Renal cortex interstitium (tissue), 15 donors: ENCODE data around the gene CYP24A1. TPM values are rescaled to one million over a fixed set of nuclear protein-coding genes. Genes with fewer than 3 reads are reported as not detected.

Experiments
- DNase-seq, 11 donors: peaks; one replicate each; pipeline ENCODE4 v3.0.0-alpha.2; 2013; ENCODE audit warnings: low read depth in 9 of 11, low spot score in 4 of 11; ENCODE audit errors: extremely low read depth in 1 of 11
- long read RNA-seq, 16 experiments: transcript quantifications; one replicate each; lab custom pipeline, GENCODE V29; 2026
- polyA plus RNA-seq, 3 donors: library from polyadenylated mRNA; unstranded; fragments of 120-200 nt; gene quantifications; one replicate each; pipeline ENCODE4 v1.2.1, GENCODE V29; 2013; ENCODE audit not compliant: insufficient read length in 3 of 3

Gene CYP24A1
- polyA plus RNA-seq, result 1 to 10 TPM in 2 of 3 donors, under 1 TPM in 1; 0.98 to 3.4 (median 2.0) TPM
- long read RNA-seq, donor 1, partial matches to known transcripts, result 69 of 143 reads
- long read RNA-seq, donor 1, other reads (novel, unspliced or antisense), result 74 of 143 reads
- long read RNA-seq, donor 2, result 0 reads
- long read RNA-seq, donor 3, result 0 reads
- long read RNA-seq, donor 4, result 0 reads
- long read RNA-seq, donor 5, partial matches to known transcripts, result 0 of 2 reads
- long read RNA-seq, donor 5, other reads (novel, unspliced or antisense), result 0 of 2 reads
- long read RNA-seq, donor 6, result 0 reads
- long read RNA-seq, donor 7, result 0 reads
- long read RNA-seq, donor 8, result 0 reads
- long read RNA-seq, donor 9, result 0 reads
- long read RNA-seq, donor 10, result 0 reads
- long read RNA-seq, donor 11, result 0 reads
- long read RNA-seq, donor 12, result 0 reads
- long read RNA-seq, donor 13, result 0 reads
- long read RNA-seq, donor 14, result 0 reads
- long read RNA-seq, donor 15, result 0 reads
- long read RNA-seq, donor 16, result 0 reads

GRCh38 chr20:54173653-54174456 is at the start of gene CYP24A1:
CYP24A1 (minus strand) TSS chr20:54173986; CDS start chr20:54173579, 407 bp downstream.
- no peak for DNase-seq

GRCh38 chr20:54223285-54223684 is 49.5 kb upstream of the CYP24A1 start:
- DNase-seq, result no peak

DNA sequence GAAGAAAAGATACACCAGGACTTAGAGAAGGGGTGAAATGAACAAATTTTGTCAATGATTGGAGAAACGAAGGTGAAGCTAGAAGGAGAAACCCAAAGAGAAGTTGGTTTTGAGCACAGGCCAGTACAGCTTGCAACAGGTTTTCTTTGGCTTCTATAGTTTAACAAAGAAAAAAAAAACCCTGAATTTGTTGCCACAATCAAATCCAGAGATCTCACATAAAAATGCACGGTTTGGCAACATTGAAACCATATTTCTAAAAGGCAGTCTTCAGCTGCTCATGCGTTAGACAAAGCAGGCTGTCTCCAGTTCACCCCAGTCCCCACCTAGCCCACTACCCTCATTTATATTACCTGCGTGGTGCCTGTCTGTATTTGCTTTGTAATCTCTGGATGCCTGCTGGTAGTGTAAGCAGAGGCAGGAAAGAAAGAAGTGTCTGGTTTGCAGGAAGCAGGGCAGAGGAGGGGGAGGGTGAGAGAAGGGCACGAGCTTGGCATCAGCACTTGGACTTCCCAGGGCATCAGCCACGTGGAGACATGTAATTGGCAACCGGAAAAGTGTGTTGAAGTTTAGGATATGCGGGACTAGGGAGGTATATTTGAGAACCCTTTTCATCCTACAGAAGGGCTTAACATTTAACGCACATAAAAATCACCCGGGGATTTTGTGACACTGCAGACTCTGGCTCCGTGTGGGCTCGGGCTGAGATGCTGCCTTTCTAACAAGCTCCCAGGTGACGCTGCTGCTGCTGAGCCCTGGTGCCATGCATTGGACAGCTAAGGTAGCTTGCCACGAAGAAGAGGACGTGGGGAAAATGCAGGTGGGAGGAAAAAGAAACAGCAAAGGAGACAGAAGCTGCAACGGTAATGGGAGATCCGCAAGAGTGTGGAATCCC is 48.5 kb upstream of the CYP24A1 start:
- DNase-seq, result no peak

DNA sequence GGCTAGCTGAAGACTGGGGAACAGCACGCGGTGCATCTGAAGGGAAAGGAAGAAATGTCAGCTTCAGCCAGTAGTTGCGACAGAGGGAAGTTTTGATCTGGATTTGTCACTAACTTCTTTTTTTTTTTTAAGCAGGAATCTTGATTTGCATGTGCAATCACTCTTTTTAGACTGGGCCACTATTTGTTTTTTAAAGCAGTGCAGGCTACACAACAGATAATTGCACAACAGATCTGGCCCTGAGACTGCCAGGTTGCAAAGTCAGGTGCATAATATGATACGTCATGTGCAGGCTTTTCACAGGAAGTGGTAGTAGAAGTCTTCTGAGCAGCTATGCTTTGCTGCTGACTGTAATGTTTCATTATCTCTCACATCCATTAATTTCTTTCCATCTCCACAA is 47.6 kb upstream of the CYP24A1 start:
- DNase-seq, result no peak

DNA sequence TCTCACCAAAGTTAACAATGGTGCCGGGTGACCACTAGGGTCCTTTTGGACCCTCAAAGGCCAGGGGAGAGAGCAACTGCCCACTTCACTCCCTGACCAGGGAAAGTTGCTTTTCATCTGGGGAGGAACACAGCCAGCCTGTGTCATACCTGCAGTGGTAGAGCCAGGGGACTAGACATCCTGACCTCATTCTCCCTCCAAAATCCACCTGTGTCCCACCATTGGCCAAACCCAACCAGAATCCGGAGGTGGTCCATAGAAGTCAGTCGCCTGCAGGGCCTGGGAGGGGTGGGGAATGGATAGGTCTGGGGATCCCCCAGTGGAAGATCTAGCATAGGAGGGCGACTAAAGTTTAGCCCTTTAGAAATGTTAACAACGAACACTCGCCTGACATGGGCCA is 46.9 kb upstream of the CYP24A1 start:
- DNase-seq, result no peak

GRCh38 chr20:54219751-54220426 is 46.1 kb upstream of the CYP24A1 start:
- DNase-seq, result peak in 3 of 11 donors; percentile 15 to 31 (median 25)

GRCh38 chr20:54218470-54218869 is 44.7 kb upstream of the CYP24A1 start:
- no peak for DNase-seq

GRCh38 chr20:54217762-54218161 is 44.0 kb upstream of the CYP24A1 start:
- DNase-seq, result no peak

- no peak for DNase-seq
These were observed 41.5 kb upstream of the CYP24A1 start for GRCh38 chr20:54215157-54215789.

- no peak for DNase-seq
These were observed 40.8 kb upstream of the CYP24A1 start for GRCh38 chr20:54214566-54214965.

DNA sequence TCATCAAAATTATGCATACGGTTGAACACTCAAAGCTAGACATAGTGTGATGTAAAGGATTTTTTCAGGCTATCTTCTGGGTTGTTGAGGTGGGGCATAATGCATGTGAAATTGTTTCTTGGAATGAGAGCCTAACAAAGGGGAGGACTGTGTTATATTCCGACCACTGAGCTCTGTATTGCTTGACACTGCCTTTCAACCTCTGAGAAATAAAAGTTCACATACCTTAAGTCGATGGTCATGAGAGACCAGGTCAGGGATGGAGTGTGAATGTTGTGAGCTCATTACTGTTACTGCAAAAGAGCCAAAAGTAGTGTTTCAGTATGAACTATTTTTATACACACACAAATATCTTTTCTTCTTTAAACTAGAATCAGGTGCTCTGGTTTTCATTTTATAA is 39.1 kb upstream of the CYP24A1 start:
- DNase-seq, result no peak

- DNase-seq, result no peak
These were observed 38.4 kb upstream of the CYP24A1 start for GRCh38 chr20:54212226-54212625.

DNA sequence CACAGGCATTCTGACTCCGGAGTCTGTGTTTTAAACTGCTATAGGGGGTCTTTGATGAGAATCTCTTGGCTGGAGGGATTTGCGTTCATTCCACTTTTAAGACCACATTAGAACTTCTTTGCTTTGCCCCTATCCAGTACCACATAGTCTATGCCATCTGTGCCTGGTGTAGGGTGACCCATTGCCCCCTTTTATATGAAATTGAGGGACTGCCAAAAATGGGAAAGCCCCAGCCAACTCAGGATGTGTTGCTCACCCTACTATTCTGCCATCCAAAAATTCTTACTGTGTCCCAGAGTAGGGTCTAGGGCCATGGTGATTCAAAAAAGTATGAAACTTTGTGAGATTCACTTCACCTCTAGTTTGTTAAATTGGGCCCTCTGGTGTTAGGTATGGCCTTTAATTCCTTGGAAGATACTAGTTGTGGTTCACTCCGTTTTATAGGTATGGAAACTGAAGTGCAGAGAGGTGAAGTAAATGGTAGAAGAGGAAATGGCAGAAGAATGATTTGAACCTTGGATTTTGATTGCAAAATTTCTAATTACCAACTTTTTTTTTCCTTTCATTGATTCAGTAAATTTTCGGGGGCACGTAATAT is 35.5 kb upstream of the CYP24A1 start:
- no peak for DNase-seq

DNA sequence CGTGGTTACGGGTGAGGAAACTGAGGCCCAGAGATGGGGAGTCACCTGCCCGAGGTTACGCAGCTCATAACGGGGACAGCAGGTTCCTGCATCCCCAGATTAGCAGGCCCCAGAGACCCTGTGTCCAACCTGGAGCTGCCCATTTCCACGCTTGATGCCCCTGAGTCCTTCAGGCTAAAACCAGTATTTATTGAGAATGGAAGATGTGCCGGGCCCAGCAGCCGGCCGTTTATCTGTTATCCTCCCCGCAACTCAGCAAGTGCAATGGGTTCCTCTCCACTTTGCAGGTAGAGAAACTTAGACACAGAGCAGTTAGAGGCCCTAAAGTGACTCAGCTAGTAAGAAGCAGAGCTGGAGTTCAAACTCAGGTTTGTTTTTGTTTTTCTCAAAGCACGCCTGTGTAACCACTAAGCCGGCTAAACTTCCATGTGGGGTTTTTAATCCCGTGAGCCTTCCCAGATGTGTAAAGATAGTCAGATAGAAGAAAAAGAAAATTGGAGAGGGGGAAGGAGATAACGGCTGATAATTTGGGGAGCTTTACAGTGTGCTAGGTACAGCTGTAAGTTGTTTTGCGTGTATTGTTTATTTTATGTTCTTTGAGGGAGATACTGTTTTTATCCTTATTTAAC is 34.9 kb upstream of the CYP24A1 start:
- DNase-seq, result peak in 3 of 11 donors; percentile 6 to 33 (median 16)

DNA sequence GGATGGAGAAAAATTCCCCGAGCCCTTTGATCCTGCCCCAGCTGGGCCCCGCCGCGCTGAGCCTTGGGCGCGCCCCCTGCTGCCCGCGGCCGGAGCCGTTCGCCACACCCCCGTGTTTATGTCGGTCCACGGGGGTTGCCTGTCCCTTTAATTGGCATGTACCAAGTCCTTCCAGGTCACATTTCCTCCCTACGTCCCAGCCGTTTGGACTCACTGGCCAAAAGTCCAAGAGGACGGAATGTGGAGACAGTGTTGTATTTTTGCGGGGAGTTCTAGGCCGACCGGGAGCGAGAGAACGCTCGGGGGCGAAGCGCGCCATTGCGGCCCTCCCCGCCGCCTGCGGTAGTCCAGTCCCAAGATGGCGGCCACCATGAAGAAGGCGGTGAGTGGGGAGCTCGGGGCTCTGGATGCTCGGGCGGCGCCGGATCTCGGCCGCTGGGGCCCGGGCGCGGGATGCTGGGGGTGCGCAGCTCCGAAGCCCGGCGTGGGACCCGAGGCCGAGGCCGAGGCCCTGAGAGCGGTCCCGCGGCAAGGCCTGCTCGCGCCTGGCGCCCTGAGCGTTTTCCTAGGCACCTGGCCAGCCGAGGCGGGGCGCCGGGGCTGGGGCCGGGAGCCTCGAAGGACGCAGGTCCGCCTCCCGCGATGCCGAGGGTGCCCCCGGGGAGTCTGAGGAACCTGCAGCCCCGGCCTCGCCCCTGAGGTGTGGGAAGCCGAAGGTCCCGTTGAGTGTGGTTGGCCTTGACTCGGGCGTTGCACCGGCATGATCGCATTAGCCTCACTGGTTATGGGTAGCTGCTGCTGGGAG is 34.2 kb upstream of the CYP24A1 start, which contains the start of gene PFDN4:
PFDN4 (plus strand) TSS at position 345 of the 805 bp plus-strand sequence; CDS start at position 359, 14 bp downstream.
- DNase-seq, result peak; percentile 59 to 88 (median 76)

DNA sequence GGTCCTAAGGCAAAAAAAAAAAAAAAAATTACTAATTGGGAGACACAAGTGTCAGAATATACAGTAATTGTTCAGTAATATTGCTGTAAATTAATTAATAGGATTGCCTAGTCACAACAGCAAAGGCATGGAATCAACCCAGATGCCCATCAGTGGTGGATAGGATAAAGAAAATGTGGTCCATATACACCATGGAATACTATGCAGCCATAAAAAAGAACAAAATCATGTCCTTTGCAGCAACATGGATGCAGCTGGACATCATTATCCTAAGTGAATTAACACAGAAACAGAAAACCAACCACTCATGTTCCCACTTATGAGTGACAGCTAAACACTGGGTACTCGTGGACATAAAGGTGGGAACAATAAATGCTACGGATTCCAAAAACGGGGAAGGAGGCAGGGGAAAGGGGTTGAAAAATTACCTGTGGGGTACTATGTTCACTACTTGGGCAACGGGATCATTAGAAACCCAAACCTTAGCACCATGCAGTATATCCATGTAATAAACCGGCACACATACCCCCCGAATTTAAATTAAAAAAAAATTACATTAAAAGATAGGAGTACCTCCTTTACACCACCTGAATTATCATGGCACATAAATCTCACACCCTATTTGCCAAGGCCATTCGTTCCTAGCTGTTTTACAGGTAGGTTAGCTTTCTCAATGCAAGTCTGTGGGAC is 33.4 kb upstream of the CYP24A1 start:
- DNase-seq, result no peak
